Hindlimb muscle (tissue), 1 donor: ENCODE measurements around the gene SIGLEC8. TPM values are rescaled to one million over a fixed set of nuclear protein-coding genes. Genes with fewer than 3 reads are reported as not detected.

Source experiments
- polyA plus RNA-seq: library from polyadenylated mRNA; unstranded; fragments of 120-200 nt; gene quantifications from one replicate; pipeline ENCODE4 v1.2.1, GENCODE V29; 2013; ENCODE audit not compliant: insufficient read length

The SIGLEC8 gene
- polyA plus RNA-seq, 1 donor = 0.10 TPM

Other genes starting within 250 kb of the SIGLEC8 start
- gene CD33, start 233.4 kb downstream of the SIGLEC8 start, polyA plus RNA-seq = 4.1 TPM
- not detected for gene SIGLECL1, start 207.4 kb downstream of the SIGLEC8 start, polyA plus RNA-seq
- gene IGLON5, start 146.8 kb downstream of the SIGLEC8 start, polyA plus RNA-seq = 0.08 TPM
- gene VSIG10L, start 116.3 kb downstream of the SIGLEC8 start, polyA plus RNA-seq = 1.3 TPM
- 50.3 TPM for gene ETFB, start 92.1 kb downstream of the SIGLEC8 start, polyA plus RNA-seq
- gene CLDND2, start 89.5 kb downstream of the SIGLEC8 start, polyA plus RNA-seq = 2.2 TPM
- gene NKG7, start 85.8 kb downstream of the SIGLEC8 start, polyA plus RNA-seq = 2.8 TPM
- gene LIM2, start 70.5 kb downstream of the SIGLEC8 start, polyA plus RNA-seq = not detected
- not detected for gene C19orf84, start 67.9 kb downstream of the SIGLEC8 start, polyA plus RNA-seq
- 1.7 TPM for gene SIGLEC10, start 40.8 kb downstream of the SIGLEC8 start, polyA plus RNA-seq
- gene CEACAM18, start 20.1 kb upstream of the SIGLEC8 start, polyA plus RNA-seq = not detected
- 0.22 TPM for gene SIGLEC12, start 43.3 kb upstream of the SIGLEC8 start, polyA plus RNA-seq
- gene SIGLEC6, start 73.2 kb upstream of the SIGLEC8 start, polyA plus RNA-seq = not detected
- gene ZNF175, start 112.8 kb upstream of the SIGLEC8 start, polyA plus RNA-seq = 6.6 TPM
- gene SIGLEC5, start 171.9 kb upstream of the SIGLEC8 start, polyA plus RNA-seq = 0.35 TPM
- 1.9 TPM for gene SIGLEC14, start 188.4 kb upstream of the SIGLEC8 start, polyA plus RNA-seq
- 9.1 TPM for gene SPACA6, start 234.9 kb upstream of the SIGLEC8 start, polyA plus RNA-seq